Gastroesophageal sphincter (tissue), 4 donors: ENCODE results near the gene PSMD4. TPM values are rescaled to one million over a fixed set of nuclear protein-coding genes. Genes with fewer than 3 reads are reported as not detected.

ENCODE experiments used
- ATAC-seq: fragments of 150-250 bp; one replicate; pipeline ENCODE4 v1.9.1; 2016; ENCODE audit warnings: mild to moderate bottlenecking, moderate library complexity
- H3K27ac ChIP-seq, 4 donors: fragments of 200-600 bp; sonication (generic) in 3 of 4; 1 replicate in 3 of 4; 2 replicates in 1 of 4; pipeline ENCODE4 v1.5.1; 2016 to 2019
- H3K27me3 ChIP-seq: fragments of 200-600 bp; sonication (generic); one replicate; pipeline ENCODE4 v1.5.1; 2019
- H3K36me3 ChIP-seq, 2 donors: fragments of 200-600 bp; sonication (generic); one replicate each; pipeline ENCODE4 v1.5.1; 2019; ENCODE audit warnings: control low read depth in 1 of 2
- H3K4me1 ChIP-seq, 3 donors: fragments of 200-600 bp; sonication (generic); 1 replicate in 2 of 3; 2 replicates in 1 of 3; pipeline ENCODE4 v1.5.1; 2016 to 2019; ENCODE audit warnings: control low read depth in 2 of 3
- H3K4me3 ChIP-seq, 2 donors: fragments of 200-600 bp; sonication (generic); one replicate each; pipeline ENCODE4 v1.5.1; 2019; ENCODE audit warnings: mild to moderate bottlenecking in 1 of 2, moderate library complexity in 1 of 2
- H3K9me3 ChIP-seq, 3 donors: fragments of 200-600 bp; sonication (generic); one replicate each; pipeline ENCODE4 v1.5.1; 2017 to 2019; ENCODE audit warnings: control low read depth in 2 of 3
- CTCF ChIP-seq, 4 experiments: fragments of 200-600 bp in 2 of 4; fragments of 450-650 bp in 2 of 4; sonication (generic) in 1 of 4; IDR thresholded peaks; one replicate each; pipeline ENCODE4 v1.5.1; 2017 to 2019; ENCODE audit warnings: antibody characterized with exemption in 4 of 4, mild to moderate bottlenecking in 2 of 4, moderate library complexity in 2 of 4
- EP300 ChIP-seq: sonication (generic); formaldehyde crosslinking; IDR thresholded peaks from one replicate; pipeline ENCODE4 v1.6.1; 2017; ENCODE audit warnings: antibody characterized with exemption, mild to moderate bottlenecking
- POLR2A ChIP-seq, 2 donors: fragments of 450-650 bp; IDR thresholded peaks; one replicate each; pipeline ENCODE4 v1.6.1; 2017; ENCODE audit warnings: antibody characterized with exemption in 2 of 2, mild to moderate bottlenecking in 2 of 2, moderate library complexity in 1 of 2
- POLR2AphosphoS5 ChIP-seq: sonication (generic); formaldehyde crosslinking; IDR thresholded peaks from one replicate; pipeline ENCODE4 v1.6.1; 2017; ENCODE audit warnings: antibody characterized with exemption
- WGBS, 2 donors: methylation state at CpG; one replicate each; pipeline ENCODE4 v1.1.5; 2018; ENCODE audit warnings: low coverage in 1 of 2; 5-methylcytosine and 5-hydroxymethylcytosine counted together
- total RNA-seq, 4 donors: library from RNA; depleted of rRNA; stranded (reverse); fragments of >200 nt; gene quantifications; one replicate each; pipeline ENCODE4 v1.1.0, GENCODE V29; 2016

PSMD4 gene
- total RNA-seq, 4 donors from 2014 or later: 163 to 184 (median 171) TPM

DNA sequence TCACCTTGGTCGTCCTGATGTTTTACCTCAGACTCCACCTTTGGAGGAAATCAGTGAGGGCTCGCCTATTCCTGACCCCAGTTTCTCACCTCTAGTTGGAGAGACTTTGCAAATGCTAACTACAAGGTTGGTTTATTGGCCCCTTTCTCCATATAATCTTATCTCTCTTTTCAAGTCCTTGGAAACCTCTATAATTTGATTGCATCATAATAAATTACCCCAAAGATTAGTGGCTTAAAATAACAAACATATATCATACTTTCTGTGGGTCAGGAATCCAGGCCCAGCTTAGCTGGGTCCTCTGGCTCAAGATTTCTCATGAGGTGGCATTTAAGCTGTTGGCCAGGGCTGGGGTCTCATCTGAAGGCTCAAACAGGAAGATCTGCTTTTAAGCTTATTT, 12.1 kb upstream of the PSMD4 start:
- TF ChIP-seq EP300 (no peak), POLR2A (IDR thresholded peaks at IDR 0.05) (no peak), POLR2AphosphoS5 (no peak), CTCF (IDR thresholded peaks at IDR 0.05) (no peak)
- ATAC-seq: no peak

GRCh38 chr1:151243683-151244216, 10.8 kb upstream of the PSMD4 start:
- Histone ChIP-seq H3K4me3 (no peak overlapping the region), H3K27me3 (no peaks in the 10 kb centered on the region), H3K27ac (peak overlapping the region in 1 of 4 donors; percentile 24), H3K4me1 (peaks cover 0 to 11% (median 4%) of the 10 kb centered on the region in 3 donors), H3K9me3 (no peaks in the 10 kb centered on the region), H3K36me3 (peaks cover 2 to 100% of the 10 kb centered on the region in 2 donors)
- 74 to 95% methylated on average over 3 to 5 of the region's 5 CpGs for WGBS, 2 donors
- no peak for TF ChIP-seq POLR2AphosphoS5
- TF ChIP-seq POLR2A (IDR thresholded peaks at IDR 0.05): no peak
- TF ChIP-seq CTCF (IDR thresholded peaks at IDR 0.05): no peak
- no peak for TF ChIP-seq EP300
- ATAC-seq: no peak

More for the DNA sequence above, 12.1 kb upstream of the PSMD4 start:
- Histone ChIP-seq H3K27me3 (no peaks in the 10 kb centered on the region), H3K4me3 (no peak overlapping the region), H3K36me3 (peaks cover 2 to 100% of the 10 kb centered on the region in 2 donors), H3K4me1 (peaks cover 0 to 14% (median 4%) of the 10 kb centered on the region in 3 donors), H3K27ac (peak overlapping the region in 2 of 4 donors; percentile 24 to 51), H3K9me3 (no peaks in the 10 kb centered on the region)
- 75 to 83% methylated on average over 2 of the region's 2 CpGs for WGBS, 2 donors

DNA sequence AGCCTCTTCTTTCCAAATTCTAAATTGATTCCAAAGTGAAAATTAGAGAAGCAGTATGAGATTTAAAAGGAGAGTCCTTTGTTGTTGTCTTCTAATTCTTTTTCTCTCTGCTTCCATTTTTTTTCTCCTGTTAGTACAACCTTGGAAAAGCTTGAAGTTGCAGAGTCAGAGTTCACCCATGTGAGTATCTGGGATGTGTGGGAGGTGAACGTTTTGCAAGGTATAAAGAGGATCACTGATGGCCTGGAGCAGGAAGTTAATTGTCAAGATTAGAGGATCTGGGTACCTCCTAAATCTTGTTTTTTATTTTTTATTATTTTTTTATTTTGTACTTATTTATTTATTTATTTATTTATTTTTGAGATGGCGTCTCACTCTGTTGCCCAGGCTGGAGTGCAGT, 7.7 kb upstream of the PSMD4 start:
- H3K27ac ChIP-seq: no peak overlapping the region
- H3K4me3 ChIP-seq: no peak overlapping the region
- peaks cover 0 to 80% of the 10 kb centered on the region in 2 donors for H3K36me3 ChIP-seq
- TF ChIP-seq CTCF (IDR thresholded peaks at IDR 0.05) (no peak), EP300 (no peak), POLR2A (IDR thresholded peaks at IDR 0.05) (no peak), POLR2AphosphoS5 (no peak)
- no peak for ATAC-seq
- H3K9me3 ChIP-seq: no peaks in the 10 kb centered on the region
- H3K27me3 ChIP-seq: no peaks in the 10 kb centered on the region
- H3K4me1 ChIP-seq: peaks cover 0 to 4% (median 4%) of the 10 kb centered on the region in 3 donors
- 71 to 77% methylated on average over 2 of the region's 2 CpGs for WGBS, 2 donors

DNA sequence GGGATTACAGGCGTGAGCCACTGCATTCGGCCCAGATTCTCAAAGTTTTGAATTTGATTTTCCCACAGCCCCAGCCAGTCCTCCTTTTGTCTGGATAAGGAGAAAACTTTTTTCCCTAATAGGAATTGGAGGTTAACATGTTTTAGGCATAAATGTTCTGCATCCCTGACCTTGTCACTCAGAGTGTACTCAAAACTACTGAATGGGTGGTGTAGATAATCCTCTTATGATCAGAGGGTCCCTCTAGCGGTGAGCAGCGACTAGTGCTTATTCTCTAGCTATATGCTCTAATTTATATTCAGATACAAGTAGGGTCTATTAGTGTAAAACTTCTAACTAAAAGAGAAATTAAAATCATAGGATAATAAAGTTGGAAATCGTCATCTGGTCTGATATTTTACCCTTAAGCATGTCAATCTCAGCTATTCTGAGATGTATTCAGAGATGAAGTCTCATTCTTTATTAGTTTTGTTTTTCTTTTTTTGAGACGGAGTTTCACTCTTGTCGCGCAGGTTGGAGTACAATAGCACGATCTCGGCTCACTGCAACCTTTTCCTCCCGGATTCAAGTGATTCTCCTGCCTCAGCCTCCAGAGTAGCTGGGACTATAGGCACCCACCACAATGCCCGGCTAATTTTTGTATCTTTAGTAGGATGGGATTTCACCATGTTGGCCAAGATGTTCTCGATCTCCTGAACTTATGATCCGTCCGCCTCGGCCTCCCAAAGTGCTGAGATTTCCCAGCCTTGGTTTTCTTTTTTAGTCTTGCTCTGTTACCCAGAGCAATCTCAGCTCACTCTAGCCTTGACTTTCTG, 2.7 kb upstream of the PSMD4 start:
- 51 to 68% methylated on average over 9 to 16 of the region's 16 CpGs for WGBS, 2 donors
- no peaks in the 10 kb centered on the region for H3K9me3 ChIP-seq
- H3K36me3 ChIP-seq: peaks cover 0 to 29% of the 10 kb centered on the region in 2 donors
- no peak for ATAC-seq
- H3K4me1 ChIP-seq: peaks cover 3 to 24% (median 8%) of the 10 kb centered on the region in 3 donors
- H3K27ac ChIP-seq: no peak overlapping the region
- no peak overlapping the region for H3K4me3 ChIP-seq
- TF ChIP-seq POLR2AphosphoS5: no peak
- TF ChIP-seq CTCF (IDR thresholded peaks at IDR 0.05): peak; percentile 80 to 92 (median 83)
- TF ChIP-seq POLR2A (IDR thresholded peaks at IDR 0.05): no peak
- TF ChIP-seq EP300: no peak
- no peaks in the 10 kb centered on the region for H3K27me3 ChIP-seq
